Raji (cell line): ENCODE measurements around the gene ITGB3.

Source experiments
- POLR2A ChIP-seq: IDR thresholded peaks from 2 replicates; pipeline ENCODE4 v1.6.1; 2011; ENCODE audit warnings: low read depth, low read length, control low read depth; ENCODE audit not compliant: insufficient read depth

Gene ITGB3

DNA sequence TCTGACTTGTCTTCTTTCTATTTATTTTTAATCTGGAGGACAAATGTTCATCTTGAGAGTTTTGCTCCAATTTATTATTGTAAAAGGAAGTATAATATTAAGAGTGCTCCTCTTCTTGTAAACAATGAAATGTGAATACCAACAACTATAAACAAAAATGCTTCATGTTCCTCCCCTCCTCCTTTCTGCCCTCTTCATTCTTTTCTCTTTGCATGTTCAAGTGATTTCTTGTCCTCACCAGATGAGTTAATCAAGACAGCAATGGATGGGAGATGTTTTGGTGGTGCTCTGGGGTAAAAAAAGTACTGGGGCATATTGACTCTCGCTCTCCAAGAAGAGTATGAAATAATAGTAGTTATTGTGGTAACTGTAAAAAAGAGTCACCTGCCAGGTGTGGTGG is 24.3 kb downstream of the ITGB3 start:
- TF ChIP-seq POLR2A: no peak

DNA sequence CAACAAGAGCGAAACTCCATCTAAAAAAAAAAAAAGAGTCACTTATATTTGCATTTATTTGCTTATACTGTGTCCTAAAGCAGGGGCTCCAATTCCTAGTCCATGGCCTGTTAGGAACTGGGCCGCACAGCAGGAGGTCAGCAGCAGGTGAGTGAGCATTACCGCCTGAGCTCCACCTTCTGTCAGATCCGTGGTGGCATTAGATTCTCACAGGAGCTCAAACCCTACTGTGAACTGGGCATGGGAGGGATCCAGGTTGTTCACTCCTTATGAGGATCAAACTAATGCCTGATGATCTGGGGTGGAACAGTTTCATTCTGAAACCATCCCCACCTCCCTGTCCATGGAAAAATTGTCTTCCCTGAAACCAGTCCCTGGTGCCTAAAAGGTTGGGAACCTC is 24.9 kb downstream of the ITGB3 start:
- TF ChIP-seq POLR2A: no peak

GRCh38 chr17:47279062-47279801 is 25.6 kb downstream of the ITGB3 start:
- no peak for TF ChIP-seq POLR2A

GRCh38 chr17:47280072-47280811 is 26.6 kb downstream of the ITGB3 start:
- TF ChIP-seq POLR2A: no peak

GRCh38 chr17:47281216-47281615 is 27.6 kb downstream of the ITGB3 start:
- no peak for TF ChIP-seq POLR2A

GRCh38 chr17:47285003-47285402 is 31.4 kb downstream of the ITGB3 start:
- TF ChIP-seq POLR2A: no peak

GRCh38 chr17:47286198-47286914 is 32.7 kb downstream of the ITGB3 start:
- no peak for TF ChIP-seq POLR2A

DNA sequence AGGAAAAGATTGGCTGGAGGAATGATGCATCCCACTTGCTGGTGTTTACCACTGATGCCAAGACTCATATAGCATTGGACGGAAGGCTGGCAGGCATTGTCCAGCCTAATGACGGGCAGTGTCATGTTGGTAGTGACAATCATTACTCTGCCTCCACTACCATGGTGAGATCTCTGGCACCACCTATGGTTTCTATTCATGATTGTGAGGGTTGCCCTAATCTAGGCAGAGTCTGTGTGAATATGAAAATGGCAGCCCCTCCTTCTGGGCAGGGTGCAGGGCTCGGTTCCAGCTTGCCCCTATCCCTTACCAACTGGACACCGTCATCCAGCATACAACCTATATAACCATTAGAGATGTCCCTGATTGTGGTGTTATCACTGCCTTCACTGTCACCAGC is 33.4 kb downstream of the ITGB3 start:
- TF ChIP-seq POLR2A: no peak

DNA sequence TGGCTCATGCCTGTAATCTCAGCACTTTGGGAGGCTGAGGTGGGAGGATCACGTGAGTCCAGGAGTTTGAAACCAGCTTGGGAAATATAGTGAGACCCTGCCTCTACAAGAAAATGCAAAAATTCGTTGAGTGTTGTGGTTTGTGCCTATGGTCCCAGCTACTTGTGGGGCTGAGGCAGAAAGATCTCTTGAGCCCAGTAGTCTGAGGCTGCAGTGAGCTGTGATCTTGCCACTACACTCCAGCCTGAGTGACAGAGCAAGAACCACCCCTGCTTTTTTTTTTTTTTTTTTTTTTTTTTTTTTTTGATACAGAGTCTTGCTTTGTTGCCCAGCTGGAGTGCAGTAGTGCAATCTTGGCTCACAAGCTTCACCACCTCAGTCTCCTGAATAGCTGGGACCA is 34.0 kb downstream of the ITGB3 start:
- TF ChIP-seq POLR2A: no peak

DNA sequence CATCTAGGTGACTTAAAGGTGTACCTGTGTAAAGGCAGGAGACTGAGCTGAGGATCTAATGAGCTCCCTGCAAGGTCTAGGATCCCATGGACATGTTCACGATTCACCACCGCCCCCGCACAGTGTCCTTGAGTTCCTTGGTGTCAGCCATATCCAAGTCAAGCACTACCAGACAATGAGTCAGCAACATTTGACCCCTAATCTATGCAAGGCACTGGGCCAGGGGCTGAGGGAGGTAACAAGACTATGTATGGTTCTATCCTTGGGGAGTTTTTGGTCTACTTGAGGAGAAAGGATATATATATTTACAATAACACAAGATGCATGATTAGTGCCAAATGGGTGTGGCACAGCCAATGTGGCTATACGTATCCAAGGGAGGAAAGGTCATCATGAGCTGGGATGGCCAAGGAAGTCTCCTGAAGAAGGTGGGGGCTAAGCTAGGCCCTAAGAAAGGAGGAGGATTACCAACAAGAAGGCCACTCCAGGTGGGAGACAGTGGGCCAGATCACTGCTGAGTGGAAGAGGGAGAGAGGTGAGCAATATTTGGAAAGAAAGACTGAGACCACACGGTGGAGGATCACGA is 35.0 kb downstream of the ITGB3 start:
- no peak for TF ChIP-seq POLR2A

GRCh38 chr17:47289302-47289701 is 35.7 kb downstream of the ITGB3 start:
- TF ChIP-seq POLR2A: no peak

- TF ChIP-seq POLR2A: no peak
Measured at GRCh38 chr17:47290870-47291241, 37.2 kb downstream of the ITGB3 start.

GRCh38 chr17:47291242-47291873 is 37.7 kb downstream of the ITGB3 start:
- TF ChIP-seq POLR2A: no peak

- no peak for TF ChIP-seq POLR2A
Measured at GRCh38 chr17:47292206-47292605, 38.6 kb downstream of the ITGB3 start.
